ENCODE data around the gene WWOX. TPM values are rescaled to one million over a fixed set of nuclear protein-coding genes. Genes with fewer than 3 reads are reported as not detected.
A peak's percentile ranks its signal among the peaks of the same experiment; 100 is the strongest.

Gene WWOX
- total RNA-seq, 6 experiments from 2014 or later, result 13.0 to 24.3 (median 16.5) TPM

DNA sequence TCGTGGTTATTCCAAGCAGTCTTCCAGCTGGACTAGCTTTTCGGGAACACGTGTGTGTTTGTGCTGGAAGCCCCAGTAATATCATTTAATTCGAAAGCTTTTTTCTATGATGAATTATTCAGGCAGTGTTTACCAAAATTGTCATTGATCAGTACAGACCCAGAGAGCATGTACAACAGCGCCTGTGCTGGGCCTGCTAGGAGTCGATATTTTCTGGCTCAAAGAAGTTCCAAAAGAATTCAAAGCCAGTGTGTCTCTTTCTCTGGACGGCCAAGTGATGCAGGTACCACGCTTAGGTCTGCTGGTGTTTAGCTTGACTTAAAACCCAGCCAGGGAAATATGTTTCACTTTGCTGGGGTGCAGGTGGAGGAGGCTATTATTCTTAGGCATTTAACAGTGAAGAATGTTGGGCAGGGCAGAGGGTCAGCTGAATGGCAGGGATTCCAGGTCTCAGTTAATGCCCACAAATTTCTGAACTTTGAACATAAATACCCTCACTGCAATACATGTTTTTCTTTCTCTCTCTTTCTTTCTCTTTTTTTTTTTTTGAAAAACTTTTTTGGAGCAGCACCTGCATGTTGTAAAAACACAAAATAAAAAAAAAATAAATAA is 401.3 kb downstream of the WWOX start:
- no peaks in the 10 kb centered on the region for H3K9me3 ChIP-seq
- intact Hi-C loops (cut with DNase I), result loop anchor here (10.0 kb wide), 1 partner anchor 264 kb away; no protein-coding TSS in a partner anchor
- TF ChIP-seq CTCF (IDR thresholded peaks at IDR 0.05), result no peak
- no peak for TF ChIP-seq POLR2A (IDR thresholded peaks at IDR 0.05)
- H3K27ac ChIP-seq, result peak overlapping the region in 2 of 3 donors; percentile 8 to 20
- H3K36me3 ChIP-seq, result no peaks in the 10 kb centered on the region
- H3K4me3 ChIP-seq, result no peak overlapping the region
- H3K4me1 ChIP-seq, result peaks cover 0 to 18% (median 0%) of the 10 kb centered on the region in 4 donors
- no peaks in the 10 kb centered on the region for H3K27me3 ChIP-seq
- DNase-seq (no peak), ATAC-seq (peak; percentile 34 to 60 (median 48))
- 52% methylated on average over 7 of the region's 8 CpGs for WGBS (ENCODE audit: insufficient coverage, low coverage, low lambda C conversion rate, missing lambda C conversion rate)

DNA sequence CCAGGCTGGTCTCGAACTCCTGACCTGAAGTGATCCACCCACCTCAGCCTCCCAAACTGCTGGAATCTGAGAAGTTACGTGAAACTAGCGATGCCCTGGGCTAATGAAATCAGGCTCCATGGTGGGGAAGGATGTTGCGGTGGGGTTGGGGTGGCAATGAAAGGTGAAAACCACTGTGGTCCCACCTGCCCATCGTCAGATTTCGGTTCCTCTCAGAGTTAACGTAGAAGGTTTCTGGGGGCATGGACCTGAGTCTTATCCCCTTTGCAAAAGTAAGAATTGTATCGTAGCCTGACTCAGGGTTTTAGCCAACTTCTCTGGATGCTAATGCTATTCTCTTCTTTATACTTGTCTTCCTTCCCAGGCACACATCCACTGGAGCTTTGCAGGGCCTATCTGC is 402.3 kb downstream of the WWOX start:
- DNase-seq (no peak), ATAC-seq (no peak)
- no peak for TF ChIP-seq POLR2A (IDR thresholded peaks at IDR 0.05)
- no peak for TF ChIP-seq CTCF (IDR thresholded peaks at IDR 0.05)
- no peaks in the 10 kb centered on the region for H3K27me3 ChIP-seq
- intact Hi-C loops (cut with DNase I), result loop anchor here (10.0 kb wide), 1 partner anchor 263 kb away; no protein-coding TSS in a partner anchor
- H3K36me3 ChIP-seq, result no peaks in the 10 kb centered on the region
- no peak overlapping the region for H3K27ac ChIP-seq
- no peaks in the 10 kb centered on the region for H3K9me3 ChIP-seq
- peaks cover 0 to 18% (median under 1%) of the 10 kb centered on the region in 4 donors for H3K4me1 ChIP-seq
- 96% methylated on average over 4 of the region's 8 CpGs for WGBS (ENCODE audit: insufficient coverage, low coverage, low lambda C conversion rate, missing lambda C conversion rate)
- H3K4me3 ChIP-seq, result no peak overlapping the region

DNA sequence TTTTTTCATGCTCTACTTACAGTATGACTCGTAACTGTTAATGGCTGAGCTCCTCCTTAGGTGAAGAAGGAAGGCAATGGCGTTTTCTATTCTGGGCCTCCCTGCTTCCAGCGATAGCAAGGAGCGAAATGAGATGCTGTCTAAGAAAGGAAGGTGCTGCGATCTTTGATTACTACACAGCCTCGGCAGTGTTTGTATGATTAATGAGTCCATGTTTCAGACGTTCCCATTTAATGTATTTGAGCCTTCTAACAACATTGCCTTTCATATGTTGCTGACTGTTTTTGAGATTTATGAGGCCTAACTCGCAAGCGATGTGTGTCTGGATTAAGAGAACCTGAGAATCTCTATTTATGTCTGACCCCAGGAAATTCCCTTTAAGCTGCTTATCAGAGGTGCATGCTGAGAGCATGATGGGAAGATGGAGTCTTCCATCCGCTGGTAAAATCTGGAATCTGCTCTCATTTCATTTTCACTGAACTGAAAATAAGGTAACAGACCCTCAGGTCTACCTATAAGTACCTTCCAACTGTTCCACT is 403.4 kb downstream of the WWOX start:
- Histone ChIP-seq H3K27ac (no peak overlapping the region), H3K27me3 (no peaks in the 10 kb centered on the region), H3K4me3 (no peak overlapping the region), H3K4me1 (peaks cover 0 to 18% (median 2%) of the 10 kb centered on the region in 4 donors), H3K36me3 (no peaks in the 10 kb centered on the region), H3K9me3 (no peaks in the 10 kb centered on the region)
- TF ChIP-seq CTCF (IDR thresholded peaks at IDR 0.05), result no peak
- no peak for TF ChIP-seq POLR2A (IDR thresholded peaks at IDR 0.05)
- no peak for DNase-seq
- intact Hi-C loops (cut with DNase I), result loop anchor here (10.0 kb wide), 1 partner anchor 262 kb away; no protein-coding TSS in a partner anchor
- ATAC-seq, result no peak
- WGBS (ENCODE audit: insufficient coverage, low coverage, low lambda C conversion rate, missing lambda C conversion rate), result 77% methylated on average over 10 of the region's 10 CpGs

DNA sequence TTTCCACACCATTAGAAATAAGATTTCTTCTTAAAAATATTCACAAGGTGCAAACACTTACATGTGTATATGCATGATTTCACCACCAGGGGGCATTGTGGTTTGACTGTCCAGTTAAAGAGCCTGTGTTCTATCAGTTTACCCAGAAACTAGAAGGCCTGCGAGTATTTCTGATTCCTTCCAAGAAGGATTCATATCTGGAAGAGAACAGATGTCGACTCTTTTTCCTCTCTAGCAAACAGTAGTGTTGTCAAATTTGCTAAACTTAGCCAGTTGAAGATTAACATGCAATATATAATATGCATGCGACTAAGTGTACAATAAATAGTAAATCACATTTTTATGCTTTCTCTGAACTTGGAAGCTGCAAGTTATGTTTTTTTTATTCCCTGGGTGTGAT is 404.1 kb downstream of the WWOX start:
- TF ChIP-seq CTCF (IDR thresholded peaks at IDR 0.05) (peak; percentile 82 to 87 (median 84)), POLR2A (IDR thresholded peaks at IDR 0.05) (no peak)
- 34% methylated on average over 3 of the region's 3 CpGs for WGBS (ENCODE audit: insufficient coverage, low coverage, low lambda C conversion rate, missing lambda C conversion rate)
- Histone ChIP-seq H3K36me3 (no peaks in the 10 kb centered on the region), H3K4me3 (no peak overlapping the region), H3K9me3 (no peaks in the 10 kb centered on the region), H3K27ac (no peak overlapping the region), H3K27me3 (no peaks in the 10 kb centered on the region), H3K4me1 (peaks cover 0 to 18% (median 2%) of the 10 kb centered on the region in 4 donors)
- intact Hi-C loops (cut with DNase I), result loop anchor here (10.0 kb wide), 1 partner anchor 261 kb away; no protein-coding TSS in a partner anchor
- peak in 1 of 3 donors; percentile 63 for DNase-seq
- ATAC-seq, result peak in 2 of 4 donors; percentile 20 to 31

Measured in right lobe of liver (tissue), 6 donors.